ENCODE data around the gene PHKA2. TPM values are rescaled to one million over a fixed set of nuclear protein-coding genes. Genes with fewer than 3 reads are reported as not detected.

The PHKA2 gene
- total and polyA plus RNA-seq, 2 donors (not counting 1 experiment from before 2014, with no cell fraction given), result 7.9 to 8.3 TPM

DNA sequence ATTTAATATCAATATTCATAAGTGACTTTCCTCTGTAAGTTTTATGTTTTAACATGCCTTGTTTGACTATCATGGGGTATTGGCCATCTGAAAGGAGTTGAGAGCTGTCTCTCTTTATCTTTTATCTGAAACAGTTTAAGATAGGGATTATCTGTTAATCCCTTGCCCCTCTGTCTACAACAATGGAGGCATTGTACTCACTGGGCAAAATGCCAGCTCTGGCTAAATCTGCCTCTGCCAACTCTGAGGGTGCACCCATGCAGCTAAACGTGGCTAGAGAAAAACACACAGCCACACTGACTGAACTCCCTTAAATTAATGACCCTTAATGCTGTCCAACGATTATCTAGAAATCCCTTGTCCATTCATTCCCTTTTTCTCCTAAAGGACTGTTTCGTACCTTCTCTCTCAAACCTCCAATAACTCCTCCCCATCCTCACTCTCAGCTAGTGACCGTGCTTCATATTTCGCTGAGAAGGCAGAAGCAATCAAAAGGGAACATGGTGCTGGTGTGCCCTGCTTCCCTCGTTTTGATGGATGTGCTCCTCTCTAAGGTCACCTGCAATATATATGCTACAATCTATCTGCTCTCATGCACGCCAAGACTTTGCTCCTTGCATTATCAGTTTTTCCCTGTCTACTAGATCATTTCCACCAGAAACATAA is 10.3 kb downstream of the PHKA2 start:
- Histone ChIP-seq H3K9ac (ENCODE audit: insufficient read depth, low read length) (no peak overlapping the region), H2AFZ (ENCODE audit: low read length) (no peak overlapping the region), H3K27ac (ENCODE audit: insufficient read depth, low read length) (no peak overlapping the region), H3K4me2 (ENCODE audit: extremely low read depth, insufficient read depth, low read length) (no peak overlapping the region), H4K20me1 (ENCODE audit: control insufficient read depth, extremely low read depth, insufficient read depth, low read length) (no peaks in the 10 kb centered on the region), H3K9me3 (ENCODE audit: control insufficient read depth, insufficient read depth, low read depth, low read length) (no peaks in the 10 kb centered on the region), H3K79me2 (ENCODE audit: control insufficient read depth, insufficient read depth, low read length) (no peaks in the 10 kb centered on the region), H3K4me1 (ENCODE audit: control insufficient read depth, extremely low read depth, insufficient read depth, low read length) (no peaks in the 10 kb centered on the region), H3K27me3 (ENCODE audit: control insufficient read depth, insufficient read depth, low read length) (no peaks in the 10 kb centered on the region), H3K36me3 (ENCODE audit: control insufficient read depth, insufficient read depth, low read length) (no peaks in the 10 kb centered on the region), H3K4me3 (replicated peaks in 1 of 4; ENCODE audit: control extremely low read depth in 1 of 4, insufficient read depth in 1 of 4, low read depth in 3 of 4, low read length in 4 of 4) (no peak overlapping the region)
- no peak for DNase-seq (ENCODE audit: low read depth in 2 of 2)
- TF ChIP-seq, protein P1, sequence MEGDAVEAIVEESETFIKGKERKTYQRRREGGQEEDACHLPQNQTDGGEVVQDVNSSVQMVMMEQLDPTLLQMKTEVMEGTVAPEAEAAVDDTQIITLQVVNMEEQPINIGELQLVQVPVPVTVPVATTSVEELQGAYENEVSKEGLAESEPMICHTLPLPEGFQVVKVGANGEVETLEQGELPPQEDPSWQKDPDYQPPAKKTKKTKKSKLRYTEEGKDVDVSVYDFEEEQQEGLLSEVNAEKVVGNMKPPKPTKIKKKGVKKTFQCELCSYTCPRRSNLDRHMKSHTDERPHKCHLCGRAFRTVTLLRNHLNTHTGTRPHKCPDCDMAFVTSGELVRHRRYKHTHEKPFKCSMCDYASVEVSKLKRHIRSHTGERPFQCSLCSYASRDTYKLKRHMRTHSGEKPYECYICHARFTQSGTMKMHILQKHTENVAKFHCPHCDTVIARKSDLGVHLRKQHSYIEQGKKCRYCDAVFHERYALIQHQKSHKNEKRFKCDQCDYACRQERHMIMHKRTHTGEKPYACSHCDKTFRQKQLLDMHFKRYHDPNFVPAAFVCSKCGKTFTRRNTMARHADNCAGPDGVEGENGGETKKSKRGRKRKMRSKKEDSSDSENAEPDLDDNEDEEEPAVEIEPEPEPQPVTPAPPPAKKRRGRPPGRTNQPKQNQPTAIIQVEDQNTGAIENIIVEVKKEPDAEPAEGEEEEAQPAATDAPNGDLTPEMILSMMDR (conservative IDR thresholded peaks at IDR 0.05 in 1 of 2, IDR thresholded peaks at IDR 0.05 in 1 of 2; ENCODE audit: low read depth in 1 of 2, low read length in 2 of 2), result no peak
- TF ChIP-seq EZH2 (IDR thresholded peaks at IDR 0.05; ENCODE audit: low read length, missing control alignments), result no peak

DNA sequence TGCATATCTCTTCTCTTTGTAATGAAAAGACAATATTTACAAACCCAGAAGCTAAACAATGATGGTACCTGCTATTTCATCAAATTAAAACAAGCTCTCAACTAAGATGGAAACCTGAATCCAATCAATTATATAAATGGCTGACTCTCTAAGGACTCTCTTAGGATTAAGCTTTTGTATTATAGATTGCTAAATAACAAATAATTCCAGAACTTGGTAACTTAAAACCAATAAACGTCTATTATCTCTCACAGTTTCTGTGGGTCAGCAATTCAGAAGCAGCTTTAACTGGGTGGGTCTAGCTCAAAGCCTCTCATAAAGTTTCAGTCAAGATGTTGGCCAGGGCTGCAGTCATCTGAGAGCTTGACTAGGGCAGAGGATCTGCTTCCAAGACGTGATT is 12.4 kb downstream of the PHKA2 start:
- DNase-seq (ENCODE audit: low read depth in 2 of 2), result no peak
- TF ChIP-seq, protein P1 (conservative IDR thresholded peaks at IDR 0.05 in 1 of 2, IDR thresholded peaks at IDR 0.05 in 1 of 2; ENCODE audit: low read depth in 1 of 2, low read length in 2 of 2), result no peak
- no peak for TF ChIP-seq EZH2 (IDR thresholded peaks at IDR 0.05; ENCODE audit: low read length, missing control alignments)
- Histone ChIP-seq H3K79me2 (ENCODE audit: control insufficient read depth, insufficient read depth, low read length) (no peaks in the 10 kb centered on the region), H2AFZ (ENCODE audit: low read length) (no peak overlapping the region), H3K9ac (ENCODE audit: insufficient read depth, low read length) (no peak overlapping the region), H3K4me3 (replicated peaks in 1 of 4; ENCODE audit: control extremely low read depth in 1 of 4, insufficient read depth in 1 of 4, low read depth in 3 of 4, low read length in 4 of 4) (no peak overlapping the region), H3K4me1 (ENCODE audit: control insufficient read depth, extremely low read depth, insufficient read depth, low read length) (no peaks in the 10 kb centered on the region), H3K27ac (ENCODE audit: insufficient read depth, low read length) (no peak overlapping the region), H4K20me1 (ENCODE audit: control insufficient read depth, extremely low read depth, insufficient read depth, low read length) (no peaks in the 10 kb centered on the region), H3K4me2 (ENCODE audit: extremely low read depth, insufficient read depth, low read length) (no peak overlapping the region), H3K27me3 (ENCODE audit: control insufficient read depth, insufficient read depth, low read length) (no peaks in the 10 kb centered on the region), H3K9me3 (ENCODE audit: control insufficient read depth, insufficient read depth, low read depth, low read length) (no peaks in the 10 kb centered on the region), H3K36me3 (ENCODE audit: control insufficient read depth, insufficient read depth, low read length) (no peaks in the 10 kb centered on the region)

DNA sequence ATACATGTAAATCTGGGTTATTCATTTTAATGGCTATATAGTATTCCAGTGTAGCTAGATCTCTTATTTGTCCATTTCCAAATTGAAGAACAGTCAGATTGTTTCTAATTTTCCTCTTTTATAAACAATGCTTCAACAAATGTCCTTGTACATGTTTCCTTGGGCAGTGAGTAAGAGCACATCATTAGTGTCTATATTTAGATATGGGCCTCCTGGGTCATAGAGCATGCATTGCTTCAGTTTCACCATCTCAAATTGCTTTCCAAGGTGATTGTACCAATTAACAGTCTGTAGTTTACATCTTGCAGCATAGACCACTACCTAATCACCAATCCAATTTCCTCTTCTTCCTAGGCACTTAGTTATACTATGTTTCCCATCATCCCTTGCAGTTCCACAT is 13.4 kb downstream of the PHKA2 start:
- no peaks in the 10 kb centered on the region for H3K79me2 ChIP-seq (ENCODE audit: control insufficient read depth, insufficient read depth, low read length)
- H4K20me1 ChIP-seq (ENCODE audit: control insufficient read depth, extremely low read depth, insufficient read depth, low read length), result no peaks in the 10 kb centered on the region
- no peaks in the 10 kb centered on the region for H3K36me3 ChIP-seq (ENCODE audit: control insufficient read depth, insufficient read depth, low read length)
- no peak overlapping the region for H3K4me2 ChIP-seq (ENCODE audit: extremely low read depth, insufficient read depth, low read length)
- TF ChIP-seq, protein P1 (conservative IDR thresholded peaks at IDR 0.05 in 1 of 2, IDR thresholded peaks at IDR 0.05 in 1 of 2; ENCODE audit: low read depth in 1 of 2, low read length in 2 of 2), result no peak
- TF ChIP-seq EZH2 (IDR thresholded peaks at IDR 0.05; ENCODE audit: low read length, missing control alignments), result no peak
- no peak overlapping the region for H3K9ac ChIP-seq (ENCODE audit: insufficient read depth, low read length)
- H2AFZ ChIP-seq (ENCODE audit: low read length), result no peak overlapping the region
- DNase-seq (ENCODE audit: low read depth in 2 of 2), result no peak
- H3K9me3 ChIP-seq (ENCODE audit: control insufficient read depth, insufficient read depth, low read depth, low read length), result no peaks in the 10 kb centered on the region
- H3K4me1 ChIP-seq (ENCODE audit: control insufficient read depth, extremely low read depth, insufficient read depth, low read length), result no peaks in the 10 kb centered on the region
- no peak overlapping the region for H3K4me3 ChIP-seq (replicated peaks in 1 of 4; ENCODE audit: control extremely low read depth in 1 of 4, insufficient read depth in 1 of 4, low read depth in 3 of 4, low read length in 4 of 4)
- no peak overlapping the region for H3K27ac ChIP-seq (ENCODE audit: insufficient read depth, low read length)
- no peaks in the 10 kb centered on the region for H3K27me3 ChIP-seq (ENCODE audit: control insufficient read depth, insufficient read depth, low read length)

All from fibroblast of lung (primary cell).